GM19397 (cell line): Measurements from ENCODE around the gene PARD3.
"Not testable (repeated sequence)": the region's sequence is repeated elsewhere in the genome, so short reads cannot be mapped to it uniquely, and the experiment has no call there.

ENCODE experiments used
- ATAC-seq: cut with Tn5 transposase; IDR thresholded peaks from one replicate; pipeline ENCODE4 v1.9.1; 2021; ENCODE audit warnings: mild to moderate bottlenecking, moderate library complexity; ENCODE audit not compliant: unreplicated experiment

Gene PARD3

GRCh38 chr10:34768972-34769330 is 46.1 kb downstream of the PARD3 start:
- ATAC-seq: no peak

GRCh38 chr10:34768261-34768971 is 46.7 kb downstream of the PARD3 start:
- no peak for ATAC-seq

- no peak for ATAC-seq
These were observed 48.1 kb downstream of the PARD3 start for GRCh38 chr10:34766811-34767494.

DNA sequence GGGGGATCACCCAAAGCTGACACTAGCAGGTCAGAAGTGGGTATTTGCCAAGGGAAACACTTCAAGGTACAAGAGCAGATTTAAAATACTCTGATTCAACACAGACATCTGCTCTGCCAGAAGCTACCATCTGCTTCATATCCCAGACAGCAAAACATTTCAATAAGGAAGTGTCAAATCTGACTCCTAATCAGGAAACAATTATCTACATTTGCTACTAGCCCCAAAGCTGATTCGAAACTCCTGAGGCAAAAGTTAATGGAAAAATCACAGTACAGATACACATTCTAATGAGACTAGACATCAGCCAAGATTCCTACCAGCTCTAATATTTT is 48.9 kb downstream of the PARD3 start:
- ATAC-seq: no peak

DNA sequence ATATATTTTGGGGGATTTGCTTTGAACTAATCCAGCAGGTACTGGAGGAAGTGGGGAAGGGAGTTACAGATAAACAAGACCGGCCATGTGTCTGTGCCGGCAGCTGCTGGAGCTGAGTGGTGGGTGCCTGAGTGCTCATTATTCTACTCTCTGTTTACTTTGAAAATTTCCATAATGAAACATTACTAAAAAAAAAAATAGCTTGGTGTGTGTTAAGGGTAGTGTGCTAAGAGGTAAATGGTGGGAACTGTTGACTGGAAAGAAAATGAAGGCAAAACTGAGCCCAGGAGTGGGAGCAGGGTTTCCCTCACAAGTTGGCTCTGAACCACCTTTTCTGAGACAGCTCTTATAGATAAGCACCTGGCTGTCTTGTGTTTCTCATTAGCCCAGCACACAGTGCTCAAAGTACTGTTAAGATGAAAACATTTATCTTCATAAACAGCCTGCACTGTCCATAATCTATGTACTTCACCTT is 50.6 kb downstream of the PARD3 start:
- ATAC-seq: no peak

GRCh38 chr10:34762603-34763299 is 52.3 kb downstream of the PARD3 start:
- ATAC-seq: no peak

GRCh38 chr10:34762156-34762555 is 52.9 kb downstream of the PARD3 start:
- ATAC-seq: no peak

DNA sequence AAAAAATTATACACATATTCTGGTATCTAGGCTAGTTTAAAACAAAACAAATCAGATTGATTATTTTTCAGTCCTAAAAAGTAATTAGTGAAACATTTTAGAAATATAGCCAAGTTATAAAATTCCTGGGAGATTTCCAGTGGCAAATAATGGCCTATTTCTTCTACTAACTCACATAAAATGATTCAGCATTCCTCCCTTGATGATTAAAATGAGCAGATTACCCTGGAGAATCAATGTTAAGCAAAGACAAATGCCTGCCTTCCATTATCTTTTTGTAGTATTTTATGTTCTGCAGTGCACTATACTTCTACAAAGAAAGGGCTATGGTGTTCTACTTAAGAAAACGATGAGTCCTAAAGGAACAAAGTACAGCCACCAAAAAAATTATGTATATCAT is 53.6 kb downstream of the PARD3 start:
- no peak for ATAC-seq

- no peak for ATAC-seq
These were observed 54.5 kb downstream of the PARD3 start for GRCh38 chr10:34760606-34761005.

DNA sequence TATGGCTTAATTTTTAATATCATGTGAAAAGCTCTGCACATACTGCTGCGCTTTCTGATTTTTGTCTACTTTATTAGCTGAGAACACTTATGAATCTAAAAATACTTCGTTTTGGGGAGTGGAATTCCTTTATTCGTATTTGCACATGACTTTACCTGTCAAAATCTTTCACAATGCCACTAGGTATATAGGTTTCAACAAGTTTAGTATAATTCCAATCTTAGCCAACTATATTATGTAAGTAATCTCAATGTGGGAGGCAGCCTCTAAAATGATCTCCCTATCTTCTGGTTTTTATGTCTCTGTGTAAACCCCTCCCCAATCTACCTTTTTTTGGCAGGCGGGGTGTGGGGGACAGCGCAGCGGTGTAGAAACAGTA is 55.3 kb downstream of the PARD3 start:
- no peak for ATAC-seq

- no peak for ATAC-seq
These were observed 55.8 kb downstream of the PARD3 start for GRCh38 chr10:34759161-34759836.

- ATAC-seq: peak; percentile 64
These were observed 56.6 kb downstream of the PARD3 start for GRCh38 chr10:34758447-34758996.

DNA sequence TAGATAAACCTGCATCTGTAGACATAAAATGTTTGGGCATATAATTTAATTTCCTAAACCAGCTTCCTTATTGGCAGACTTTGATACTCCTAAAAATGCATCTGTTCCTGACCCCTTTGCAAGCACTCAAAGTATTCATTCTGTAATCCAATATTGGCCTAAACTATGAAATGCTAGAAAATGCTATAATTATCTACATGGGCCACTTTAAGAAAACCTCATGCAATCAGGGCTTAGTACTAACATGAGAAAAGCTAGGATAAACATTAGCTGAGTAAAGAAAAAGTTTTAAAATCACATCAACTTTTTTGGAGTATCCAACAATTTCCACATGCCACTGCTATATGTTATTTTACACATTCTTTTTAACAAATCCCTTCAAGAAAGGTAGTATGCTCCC is 57.2 kb downstream of the PARD3 start:
- no peak for ATAC-seq

GRCh38 chr10:34757181-34757580 is 57.9 kb downstream of the PARD3 start:
- not testable (repeated sequence) for ATAC-seq

- ATAC-seq: no peak
These were observed 58.5 kb downstream of the PARD3 start for GRCh38 chr10:34756584-34756983.

GRCh38 chr10:34753014-34753757 is 61.9 kb downstream of the PARD3 start:
- ATAC-seq: no peak

GRCh38 chr10:34751272-34751671 is 63.8 kb downstream of the PARD3 start:
- ATAC-seq: no peak

- not testable (repeated sequence) for ATAC-seq
These were observed 64.3 kb downstream of the PARD3 start for GRCh38 chr10:34750795-34751194.

GRCh38 chr10:34748767-34749166 is 66.3 kb downstream of the PARD3 start:
- no peak for ATAC-seq

- no peak for ATAC-seq
These were observed 66.7 kb downstream of the PARD3 start for GRCh38 chr10:34748357-34748756.

- ATAC-seq: no peak
These were observed 69.0 kb downstream of the PARD3 start for GRCh38 chr10:34746094-34746493.
